Naive thymus-derived CD8-positive, alpha-beta T cell (primary cell): ENCODE results near the gene SPTBN4. TPM values are rescaled to one million over a fixed set of nuclear protein-coding genes. Genes with fewer than 3 reads are reported as not detected.

Experiments used
- ATAC-seq, 2 donors: fragments of 150-1000 bp; cut with Tn5 transposase in 1 of 2; sonication (Bioruptor Pico), chemical (Tn5 transposase) in 1 of 2; 1 replicate in 1 of 2; 2 replicates in 1 of 2; pipeline ENCODE4 v1.10.0; 2021; ENCODE audit warnings: mild to moderate bottlenecking in 2 of 2, moderate library complexity in 2 of 2
- POLR2A ChIA-PET: fragments of 350-600 bp; sonication (Branson Sonifier 250); formaldehyde crosslinking; loops from one replicate; lab custom pipeline; 2021; ENCODE audit warnings: antibody characterized with exemption; lab: Charles Lee
- DNase-seq, 10 donors: peaks; one replicate each; pipeline versions ENCODE4 v3.0.0 to v3.0.0-alpha.2; 2020 to 2022
- H3K27ac Mint-ChIP-seq, 10 donors: one replicate each; pipeline ENCODE4 v1.8.0; 2020 to 2022; ENCODE audit warnings: mild to moderate bottlenecking in 10 of 10, mixed read lengths in 10 of 10, moderate library complexity in 4 of 10, inconsistent platforms in 1 of 10
- H3K27me3 Mint-ChIP-seq, 5 donors: one replicate each; pipeline ENCODE4 v1.8.0; 2021 to 2022; ENCODE audit warnings: mixed read lengths in 5 of 5
- H3K36me3 Mint-ChIP-seq, 3 donors: one replicate each; pipeline ENCODE4 v1.8.0; 2020 to 2022; ENCODE audit warnings: mixed read lengths in 3 of 3, mild to moderate bottlenecking in 2 of 3, inconsistent platforms in 1 of 3
- H3K4me1 Mint-ChIP-seq, 4 donors: one replicate each; pipeline ENCODE4 v1.8.0; 2021 to 2022; ENCODE audit warnings: mixed read lengths in 4 of 4
- H3K4me3 Mint-ChIP-seq, 10 donors: one replicate each; pipeline ENCODE4 v1.8.0; 2020 to 2022; ENCODE audit warnings: mild to moderate bottlenecking in 10 of 10, mixed read lengths in 10 of 10, moderate library complexity in 6 of 10, inconsistent platforms in 1 of 10
- H3K9me3 Mint-ChIP-seq, 9 donors: one replicate each; pipeline ENCODE4 v1.8.0; 2020 to 2022; ENCODE audit warnings: mixed read lengths in 9 of 9, mild to moderate bottlenecking in 3 of 9, inconsistent platforms in 1 of 9, moderate library complexity in 1 of 9
- polyA plus RNA-seq, 3 donors: library from polyadenylated mRNA; unstranded; fragments of 300-500 nt; fragmentation: Illumina TruSeq; gene quantifications; one replicate each; pipeline ENCODE4 v1.2.3, GENCODE V29; 2021
- total RNA-seq, 8 experiments: library from RNA in 2 of 8; stranded (reverse) in 2 of 8; gene quantifications; one replicate each; pipeline ENCODE4 v1.2.3 and lab custom pipeline; 2021 to 2026

SPTBN4 gene
- total and polyA plus RNA-seq, 5 experiments from 2014 or later = 0.13 to 0.62 (median 0.47) TPM; not detected in 2

- POLR2A ChIA-PET = interaction anchor here (1.2 to 5.8 kb wide), 10 partner anchors 9 to 163 kb away, joined by 3 to 73 read pairs (median 17); partner anchors contain the start of genes AKT2, BLVRB, C19orf47 and PLD3
- peak overlapping the region; percentile 85 to 99 (median 96) for H3K27ac Mint-ChIP-seq
- H3K9me3 Mint-ChIP-seq = no peaks in the 10 kb centered on the region
- DNase-seq (peak in 1 of 10 donors; percentile 24), ATAC-seq (no peak)
- peaks cover 16 to 30% (median 23%) of the 10 kb centered on the region in 4 donors for H3K4me1 Mint-ChIP-seq
- no peaks in the 10 kb centered on the region for H3K27me3 Mint-ChIP-seq
- peaks cover 0 to 17% (median 0%) of the 10 kb centered on the region in 3 donors for H3K36me3 Mint-ChIP-seq
- H3K4me3 Mint-ChIP-seq = peak overlapping the region; percentile 95 to 100 (median 99)
These were observed 24.3 kb upstream of the SPTBN4 start for GRCh38 chr19:40442328-40443130.

GRCh38 chr19:40443131-40443999, 23.4 kb upstream of the SPTBN4 start:
- Mint-ChIP-seq H3K27ac (peak overlapping the region; percentile 89 to 99 (median 96)), H3K36me3 (peaks cover 0 to 17% (median 0%) of the 10 kb centered on the region in 3 donors), H3K4me1 (peaks cover 16 to 28% (median 21%) of the 10 kb centered on the region in 4 donors), H3K9me3 (no peaks in the 10 kb centered on the region), H3K27me3 (no peaks in the 10 kb centered on the region), H3K4me3 (peak overlapping the region; percentile 95 to 100 (median 99))
- POLR2A ChIA-PET = interaction anchor here (0.6 to 5.8 kb wide), 12 partner anchors 10 to 998 kb away, joined by 3 to 73 read pairs (median 11); partner anchors contain the start of genes AKT2, BLVRB, C19orf47 and PLD3
- DNase-seq = peak; percentile 91 to 100 (median 99)
- ATAC-seq = peak; percentile 74 to 78

- DNase-seq (peak; percentile 94 to 99 (median 97)), ATAC-seq (peak; percentile 71 to 72)
- peak within 1 kb of the TSS; percentile 95 to 100 (median 99) for H3K4me3 Mint-ChIP-seq
- H3K27me3 Mint-ChIP-seq = no peaks in the 10 kb centered on the region
- H3K36me3 Mint-ChIP-seq = peaks cover 0 to 17% (median 0%) of the 10 kb centered on the region in 3 donors
- POLR2A ChIA-PET = interaction anchor here (1.4 to 5.8 kb wide), 9 partner anchors 11 to 159 kb away, joined by 3 to 73 read pairs (median 18); partner anchors contain the start of genes AKT2, BLVRB, C19orf47 and PLD3
- peak within 1 kb of the TSS; percentile 89 to 99 (median 96) for H3K27ac Mint-ChIP-seq
- H3K4me1 Mint-ChIP-seq = peaks cover 16 to 27% (median 21%) of the 10 kb centered on the region in 4 donors
- H3K9me3 Mint-ChIP-seq = no peaks in the 10 kb centered on the region
These were observed 22.6 kb upstream of the SPTBN4 start, which contains the start of gene SERTAD3 for GRCh38 chr19:40444000-40444824. Gene SERTAD3, minus strand, starts transcription at chr19:40444335. Its CDS starts 2,255 bp downstream, at chr19:40442080.

GRCh38 chr19:40444825-40445312, 21.9 kb upstream of the SPTBN4 start:
- POLR2A ChIA-PET = interaction anchor here (1.4 to 5.8 kb wide), 7 partner anchors 12 to 159 kb away, joined by 3 to 73 read pairs (median 21); partner anchors contain the start of genes AKT2, BLVRB, C19orf47 and PLD3
- no peak for DNase-seq
- no peak for ATAC-seq
- H3K27ac Mint-ChIP-seq = peak overlapping the region; percentile 89 to 99 (median 96)
- H3K36me3 Mint-ChIP-seq = peaks cover 0 to 17% (median 3%) of the 10 kb centered on the region in 3 donors
- H3K9me3 Mint-ChIP-seq = no peaks in the 10 kb centered on the region
- H3K4me3 Mint-ChIP-seq = peak overlapping the region; percentile 95 to 100 (median 99)
- H3K27me3 Mint-ChIP-seq = no peaks in the 10 kb centered on the region
- peaks cover 14 to 24% (median 18%) of the 10 kb centered on the region in 4 donors for H3K4me1 Mint-ChIP-seq

- no peaks in the 10 kb centered on the region for H3K27me3 Mint-ChIP-seq
- H3K9me3 Mint-ChIP-seq = no peaks in the 10 kb centered on the region
- peak overlapping the region in 7 of 10 donors; percentile 39 to 89 (median 75) for H3K27ac Mint-ChIP-seq
- ATAC-seq (no peak), DNase-seq (no peak)
- H3K4me1 Mint-ChIP-seq = peaks cover 14 to 24% (median 18%) of the 10 kb centered on the region in 4 donors
- POLR2A ChIA-PET = interaction anchor here (1.4 to 4.5 kb wide), 2 partner anchors 23 to 43 kb away, joined by 3 to 73 read pairs; no protein-coding TSS in a partner anchor
- peak overlapping the region; percentile 26 to 99 (median 66) for H3K4me3 Mint-ChIP-seq
- H3K36me3 Mint-ChIP-seq = peaks cover 0 to 12% (median 5%) of the 10 kb centered on the region in 3 donors
These were observed 21.0 kb upstream of the SPTBN4 start for GRCh38 chr19:40445780-40446262.

GRCh38 chr19:40446263-40446784, 20.5 kb upstream of the SPTBN4 start:
- H3K36me3 Mint-ChIP-seq = peaks cover 0 to 9% (median 5%) of the 10 kb centered on the region in 3 donors

GRCh38 chr19:40449506-40449905, 17.3 kb upstream of the SPTBN4 start:
- ATAC-seq (no peak), DNase-seq (no peak)
- no peaks in the 10 kb centered on the region for H3K27me3 Mint-ChIP-seq
- H3K9me3 Mint-ChIP-seq = no peaks in the 10 kb centered on the region
- no peak overlapping the region for H3K4me3 Mint-ChIP-seq
- peaks cover 4 to 8% (median 5%) of the 10 kb centered on the region in 4 donors for H3K4me1 Mint-ChIP-seq
- no peak overlapping the region for H3K27ac Mint-ChIP-seq
- POLR2A ChIA-PET = no interaction called here
- H3K36me3 Mint-ChIP-seq = peaks cover 0 to 5% (median 4%) of the 10 kb centered on the region in 3 donors

More at GRCh38 chr19:40446263-40446784, 20.5 kb upstream of the SPTBN4 start:
- Mint-ChIP-seq H3K27ac (peak overlapping the region in 7 of 10 donors; percentile 27 to 74 (median 58)), H3K9me3 (no peaks in the 10 kb centered on the region), H3K4me1 (peaks cover 14 to 21% (median 18%) of the 10 kb centered on the region in 4 donors), H3K27me3 (no peaks in the 10 kb centered on the region), H3K4me3 (peak overlapping the region in 5 of 10 donors; percentile 4 to 43 (median 18))
- DNase-seq (no peak), ATAC-seq (no peak)
- POLR2A ChIA-PET = no interaction called here

- no peak overlapping the region for H3K4me3 Mint-ChIP-seq
- no peak for ATAC-seq
- H3K4me1 Mint-ChIP-seq = peaks cover 0 to 1% (median 0%) of the 10 kb centered on the region in 4 donors
- no peak for DNase-seq
- H3K27me3 Mint-ChIP-seq = no peaks in the 10 kb centered on the region
- no peaks in the 10 kb centered on the region for H3K9me3 Mint-ChIP-seq
- peaks cover 0 to 5% (median 4%) of the 10 kb centered on the region in 3 donors for H3K36me3 Mint-ChIP-seq
- POLR2A ChIA-PET = interaction anchor here (0.6 kb wide), 1 partner anchor 753 kb away, joined by 3 read pairs; no protein-coding TSS in a partner anchor
- no peak overlapping the region for H3K27ac Mint-ChIP-seq
These were observed 16.1 kb upstream of the SPTBN4 start for GRCh38 chr19:40450664-40451063.

GRCh38 chr19:40452016-40452415, 14.8 kb upstream of the SPTBN4 start:
- H3K27me3 Mint-ChIP-seq = no peaks in the 10 kb centered on the region
- ATAC-seq = no peak
- DNase-seq = no peak
- H3K36me3 Mint-ChIP-seq = peaks cover 0 to 5% (median 4%) of the 10 kb centered on the region in 3 donors
- no peaks in the 10 kb centered on the region for H3K9me3 Mint-ChIP-seq
- POLR2A ChIA-PET = interaction anchor here (0.6 to 1.0 kb wide), 2 partner anchors 103 to 265 kb away, joined by 3 read pairs; partner anchors contain the start of gene PLD3
- H3K27ac Mint-ChIP-seq = peak overlapping the region in 1 of 10 donors; percentile 18
- no peaks in the 10 kb centered on the region for H3K4me1 Mint-ChIP-seq
- no peak overlapping the region for H3K4me3 Mint-ChIP-seq

- peaks cover 0 to 7% (median 4%) of the 10 kb centered on the region in 3 donors for H3K36me3 Mint-ChIP-seq
- ATAC-seq = no peak
These were observed 13.6 kb upstream of the SPTBN4 start for GRCh38 chr19:40453151-40453735.

More at GRCh38 chr19:40453151-40453735, 13.6 kb upstream of the SPTBN4 start:
- H3K27me3 Mint-ChIP-seq = no peaks in the 10 kb centered on the region
- H3K4me3 Mint-ChIP-seq = no peak overlapping the region
- DNase-seq = no peak
- no peaks in the 10 kb centered on the region for H3K4me1 Mint-ChIP-seq
- POLR2A ChIA-PET = interaction anchor here (0.6 to 1.3 kb wide), 2 partner anchors 17 to 148 kb away, joined by 3 to 5 read pairs; no protein-coding TSS in a partner anchor
- no peaks in the 10 kb centered on the region for H3K9me3 Mint-ChIP-seq
- H3K27ac Mint-ChIP-seq = no peak overlapping the region
